A549 (cell line): ENCODE results near the gene GMDS. TPM values are rescaled to one million over a fixed set of nuclear protein-coding genes. Genes with fewer than 3 reads are reported as not detected.

ENCODE experiments used
- ATAC-seq, 2 experiments: fragments of 200-7000 bp in 1 of 2; fragments of >200 bp in 1 of 2; cut with Nextera tagmentation in 1 of 2; cut with Tn5 transposase in 1 of 2; 3 replicates each; pipeline versions ENCODE4 v1.8.0 to v1.9.1; 2018 to 2020; ENCODE audit warnings: mild to moderate bottlenecking in 1 of 2, moderate library complexity in 1 of 2
- CTCF ChIA-PET: fragments of 300-600 bp; sonication (Branson Sonifier 250); formaldehyde crosslinking; extraction: SDS; loops from one replicate; lab custom pipeline; 2021; ENCODE audit warnings: antibody characterized with exemption, inconsistent platforms; lab: Yijun Ruan, JAX
- POLR2A ChIA-PET: fragments of 350-600 bp; formaldehyde crosslinking; extraction: SDS; loops from one replicate; lab custom pipeline; 2021; ENCODE audit warnings: antibody characterized with exemption, inconsistent platforms; lab: Yijun Ruan, JAX
- DNase-seq, 2 experiments: peaks; one replicate each; pipeline versions ENCODE4 v3.0.0 to v3.0.0-alpha.2; 2011 to 2016; ENCODE audit warnings: low read depth in 1 of 2, low spot score in 1 of 2
- FAIRE-seq: peaks from 2 replicates; lab custom pipeline; 2011; peaks lifted over from hg19 to GRCh38; lab: Jason Lieb, UNC
- H3K27ac ChIP-seq, 2 experiments: fragments of >200 bp; sonication (Bioruptor Twin); formaldehyde crosslinking; 3 replicates each; pipeline ENCODE4 v1.5.1; 2016 to 2017
- H3K4me1 ChIP-seq: fragments of >200 bp; sonication (Bioruptor Twin); formaldehyde crosslinking; 3 replicates; pipeline ENCODE4 v1.6.1; 2016
- H3K4me2 ChIP-seq: fragments of >200 bp; sonication (Bioruptor Twin); formaldehyde crosslinking; 3 replicates; pipeline ENCODE4 v1.6.1; 2016
- H3K4me3 ChIP-seq: fragments of >200 bp; sonication (Bioruptor Twin); formaldehyde crosslinking; 3 replicates; pipeline ENCODE4 v1.5.1; 2016
- H3K9me3 ChIP-seq: fragments of >200 bp; sonication (Bioruptor Twin); formaldehyde crosslinking; 3 replicates; pipeline ENCODE4 v1.6.1; 2016
- ATOH8 ChIP-seq: fragments of 250-450 bp; sonication (Bioruptor Pico); IDR thresholded peaks from 2 replicates; pipeline ENCODE4 v1.5.0; 2020; ENCODE audit warnings: low read depth, mild to moderate bottlenecking, moderate library complexity
- CBX8 ChIP-seq: fragments of 200-600 bp; sonication (generic); IDR thresholded peaks from 2 replicates; pipeline ENCODE4 v1.6.1; 2016
- CEBPB ChIP-seq, 2 experiments: fragments of >200 bp in 1 of 2; sonication (Bioruptor Twin) in 1 of 2; formaldehyde crosslinking in 1 of 2; IDR thresholded peaks; 2 replicates each; pipeline ENCODE4 v1.6.1; 2012 to 2016
- CHD2 ChIP-seq: fragments of 150-350 bp; IDR thresholded peaks from 2 replicates; pipeline ENCODE4 v1.6.1; 2014; ENCODE audit warnings: low read length; ENCODE audit not compliant: partially characterized antibody
- E2F6 ChIP-seq: IDR thresholded peaks from 2 replicates; pipeline ENCODE4 v1.6.1; 2012; ENCODE audit warnings: low read depth, borderline replicate concordance
- EP300 ChIP-seq, 2 experiments: fragments of >200 bp; sonication (Bioruptor Twin); formaldehyde crosslinking; IDR thresholded peaks; 2 replicates in 1 of 2; 3 replicates in 1 of 2; pipeline ENCODE4 v1.6.1; 2016 to 2017
- FOSL2 ChIP-seq, 2 experiments: fragments of 450-650 bp in 1 of 2; fragments of >200 bp in 1 of 2; sonication (Bioruptor Twin) in 1 of 2; formaldehyde crosslinking; IDR thresholded peaks; 2 replicates each; pipeline versions ENCODE4 v1.5.0 to v1.6.1; 2016 to 2020; ENCODE audit warnings: mild to moderate bottlenecking in 1 of 2, moderate library complexity in 1 of 2
- GATA3 ChIP-seq: IDR thresholded peaks from 2 replicates; pipeline ENCODE4 v1.6.1; 2012; ENCODE audit warnings: borderline replicate concordance
- HEYL ChIP-seq: fragments of 250-450 bp; sonication (Bioruptor Pico); IDR thresholded peaks from 2 replicates; pipeline ENCODE4 v1.8.0; 2021; ENCODE audit warnings: mild to moderate bottlenecking, moderate library complexity
- HOXB5 ChIP-seq: fragments of 250-450 bp; sonication (Bioruptor Pico); IDR thresholded peaks from 2 replicates; pipeline ENCODE4 v1.5.0; 2020; ENCODE audit warnings: mild to moderate bottlenecking, moderate library complexity
- JUN ChIP-seq, 2 experiments: fragments of >200 bp; sonication (Bioruptor Twin); formaldehyde crosslinking; IDR thresholded peaks; 2 replicates in 1 of 2; 3 replicates in 1 of 2; pipeline ENCODE4 v1.6.1; 2016 to 2017
- JUNB ChIP-seq: fragments of >200 bp; sonication (Bioruptor Twin); formaldehyde crosslinking; IDR thresholded peaks from 2 replicates; pipeline ENCODE4 v1.6.1; 2016
- KDM5A ChIP-seq: fragments of 200-600 bp; sonication (generic); IDR thresholded peaks from 2 replicates; pipeline ENCODE4 v1.6.1; 2016; ENCODE audit warnings: antibody characterized with exemption, mild to moderate bottlenecking
- MAFK ChIP-seq: fragments of 450-650 bp; IDR thresholded peaks from 2 replicates; pipeline ENCODE4 v1.6.1; 2014; ENCODE audit not compliant: partially characterized antibody
- MYC ChIP-seq: IDR thresholded peaks from 2 replicates; pipeline ENCODE4 v1.6.1; 2012; ENCODE audit warnings: mild to moderate bottlenecking, inconsistent platforms, low read length, improper control_type of control experiment, borderline replicate concordance
- NR3C1 ChIP-seq: fragments of >200 bp; sonication (Bioruptor Twin); formaldehyde crosslinking; IDR thresholded peaks from 3 replicates; pipeline ENCODE4 v1.6.1; 2017
- RAD21 ChIP-seq, 2 experiments: fragments of >200 bp in 1 of 2; sonication (Bioruptor Twin) in 1 of 2; formaldehyde crosslinking in 1 of 2; IDR thresholded peaks in 1 of 2; conservative IDR thresholded peaks in 1 of 2; 2 replicates in 1 of 2; 3 replicates in 1 of 2; pipeline ENCODE4 v1.6.1; 2012 to 2018; ENCODE audit warnings: inconsistent platforms in 1 of 2
- RARB ChIP-seq: fragments of 250-450 bp; sonication (Bioruptor Pico); IDR thresholded peaks from 2 replicates; pipeline ENCODE4 v1.8.0; 2021; ENCODE audit warnings: mild to moderate bottlenecking, moderate library complexity
- RCOR1 ChIP-seq: fragments of 150-350 bp; IDR thresholded peaks from 2 replicates; pipeline ENCODE4 v1.6.1; 2014; ENCODE audit warnings: antibody characterized with exemption, low read length, low read depth
- RFX5 ChIP-seq: fragments of 450-650 bp; IDR thresholded peaks from 2 replicates; pipeline ENCODE4 v1.7.1; 2014; ENCODE audit warnings: antibody characterized with exemption, mild to moderate bottlenecking, moderate library complexity
- SMC3 ChIP-seq: fragments of >200 bp; sonication (Bioruptor Twin); formaldehyde crosslinking; IDR thresholded peaks from 3 replicates; pipeline ENCODE4 v1.6.1; 2018; ENCODE audit warnings: inconsistent platforms
- ZC3H11A ChIP-seq: fragments of 450-650 bp; IDR thresholded peaks from 2 replicates; pipeline ENCODE4 v1.6.1; 2014; ENCODE audit warnings: antibody characterized with exemption, mild to moderate bottlenecking
- ZNF302 ChIP-seq: fragments of 250-450 bp; sonication (Bioruptor Pico); IDR thresholded peaks from 2 replicates; pipeline ENCODE4 v1.9.0; 2021; ENCODE audit warnings: inconsistent platforms, mild to moderate bottlenecking, moderate library complexity
- WGBS: methylation state at CpG from one replicate; pipeline ENCODE4 v1.1.6; 2017; ENCODE audit errors: missing lambda C conversion rate; 5-methylcytosine and 5-hydroxymethylcytosine counted together
- polyA plus RNA-seq, 4 experiments: library from polyadenylated mRNA; depleted of rRNA in 3 of 4; stranded (reverse); fragments of >200 nt; fragmentation: RNase III in 1 of 4; extraction: RNeasy Plus Mini Kit Qiagen cat#74134 plus additional on column Dnase treatment in 1 of 4; gene quantifications; 2 replicates in 3 of 4; 3 replicates in 1 of 4; pipeline ENCODE4 v1.2.3, GENCODE V29; 2011 to 2017
- TF ChIP-seq, protein P1 (sequence below): fragments of 200-600 bp; sonication (generic); IDR thresholded peaks from 2 replicates; pipeline ENCODE4 v1.6.1; 2016; ENCODE audit warnings: antibody characterized with exemption, mild to moderate bottlenecking, moderate library complexity
- TF ChIP-seq, protein P2 (sequence below): fragments of >200 bp; sonication (Bioruptor Twin); formaldehyde crosslinking; IDR thresholded peaks from 2 replicates; pipeline ENCODE4 v1.6.1; 2016
- TF ChIP-seq, protein P3 (sequence below): IDR thresholded peaks from 2 replicates; pipeline ENCODE4 v1.6.1; 2012

The GMDS gene
- polyA plus RNA-seq, 2 of the 4 experiments (the other 2 are of a cell fraction): 9.9 to 12.4 TPM

DNA sequence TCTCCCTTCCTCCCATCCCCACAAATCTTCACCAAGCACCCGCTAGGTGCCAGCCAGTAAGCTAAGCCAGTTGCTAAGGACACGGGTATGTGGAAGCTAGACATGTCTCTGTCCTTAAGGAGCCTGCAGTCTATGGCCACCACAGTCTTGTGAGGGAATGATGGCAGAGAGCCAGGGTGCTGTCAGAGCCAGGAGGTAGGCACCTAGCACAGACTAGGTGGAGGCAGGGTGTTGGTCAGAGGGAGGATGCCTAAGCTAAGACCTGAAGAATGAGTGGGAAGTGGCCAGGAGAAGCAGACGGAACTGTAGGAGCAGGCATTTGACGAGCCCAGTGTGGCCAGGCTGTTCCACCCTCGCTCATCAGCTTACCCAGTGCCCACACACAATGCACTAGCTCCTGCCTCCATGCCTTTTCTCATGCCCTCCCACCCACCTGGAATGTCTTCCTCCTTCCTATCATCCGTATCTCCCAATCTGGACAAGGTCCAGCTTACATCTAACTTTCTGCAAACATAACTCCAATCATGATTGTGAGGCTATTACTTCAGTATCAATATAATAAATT is 510.1 kb downstream of the GMDS start:
- no peak for TF ChIP-seq SMC3
- no peak for TF ChIP-seq RCOR1
- no peak for TF ChIP-seq ZC3H11A
- TF ChIP-seq, protein P1, sequence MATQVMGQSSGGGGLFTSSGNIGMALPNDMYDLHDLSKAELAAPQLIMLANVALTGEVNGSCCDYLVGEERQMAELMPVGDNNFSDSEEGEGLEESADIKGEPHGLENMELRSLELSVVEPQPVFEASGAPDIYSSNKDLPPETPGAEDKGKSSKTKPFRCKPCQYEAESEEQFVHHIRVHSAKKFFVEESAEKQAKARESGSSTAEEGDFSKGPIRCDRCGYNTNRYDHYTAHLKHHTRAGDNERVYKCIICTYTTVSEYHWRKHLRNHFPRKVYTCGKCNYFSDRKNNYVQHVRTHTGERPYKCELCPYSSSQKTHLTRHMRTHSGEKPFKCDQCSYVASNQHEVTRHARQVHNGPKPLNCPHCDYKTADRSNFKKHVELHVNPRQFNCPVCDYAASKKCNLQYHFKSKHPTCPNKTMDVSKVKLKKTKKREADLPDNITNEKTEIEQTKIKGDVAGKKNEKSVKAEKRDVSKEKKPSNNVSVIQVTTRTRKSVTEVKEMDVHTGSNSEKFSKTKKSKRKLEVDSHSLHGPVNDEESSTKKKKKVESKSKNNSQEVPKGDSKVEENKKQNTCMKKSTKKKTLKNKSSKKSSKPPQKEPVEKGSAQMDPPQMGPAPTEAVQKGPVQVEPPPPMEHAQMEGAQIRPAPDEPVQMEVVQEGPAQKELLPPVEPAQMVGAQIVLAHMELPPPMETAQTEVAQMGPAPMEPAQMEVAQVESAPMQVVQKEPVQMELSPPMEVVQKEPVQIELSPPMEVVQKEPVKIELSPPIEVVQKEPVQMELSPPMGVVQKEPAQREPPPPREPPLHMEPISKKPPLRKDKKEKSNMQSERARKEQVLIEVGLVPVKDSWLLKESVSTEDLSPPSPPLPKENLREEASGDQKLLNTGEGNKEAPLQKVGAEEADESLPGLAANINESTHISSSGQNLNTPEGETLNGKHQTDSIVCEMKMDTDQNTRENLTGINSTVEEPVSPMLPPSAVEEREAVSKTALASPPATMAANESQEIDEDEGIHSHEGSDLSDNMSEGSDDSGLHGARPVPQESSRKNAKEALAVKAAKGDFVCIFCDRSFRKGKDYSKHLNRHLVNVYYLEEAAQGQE: no peak
- TF ChIP-seq MAFK: no peak
- no peak for TF ChIP-seq CEBPB (IDR thresholded peaks at IDR 0.05)
- no peak for TF ChIP-seq RFX5
- no peak for TF ChIP-seq MYC
- TF ChIP-seq NR3C1: no peak
- TF ChIP-seq EP300 (IDR thresholded peaks at IDR 0.05): no peak
- TF ChIP-seq JUN (IDR thresholded peaks at IDR 0.05): no peak
- no peak for TF ChIP-seq HOXB5
- TF ChIP-seq ATOH8 (CRISPR knock-in tag): no peak
- TF ChIP-seq CBX8: no peak
- TF ChIP-seq, protein P2, sequence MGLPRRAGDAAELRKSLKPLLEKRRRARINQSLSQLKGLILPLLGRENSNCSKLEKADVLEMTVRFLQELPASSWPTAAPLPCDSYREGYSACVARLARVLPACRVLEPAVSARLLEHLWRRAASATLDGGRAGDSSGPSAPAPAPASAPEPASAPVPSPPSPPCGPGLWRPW: no peak
- no peak for TF ChIP-seq JUNB
- TF ChIP-seq RAD21 (conservative IDR thresholded peaks at IDR 0.05 in 1 of 2, IDR thresholded peaks at IDR 0.05 in 1 of 2): no peak
- TF ChIP-seq, protein P3, sequence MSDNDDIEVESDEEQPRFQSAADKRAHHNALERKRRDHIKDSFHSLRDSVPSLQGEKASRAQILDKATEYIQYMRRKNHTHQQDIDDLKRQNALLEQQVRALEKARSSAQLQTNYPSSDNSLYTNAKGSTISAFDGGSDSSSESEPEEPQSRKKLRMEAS: no peak
- no peak for TF ChIP-seq ZNF302 (CRISPR knock-in tag)
- no peak for TF ChIP-seq KDM5A
- no peaks in the 10 kb centered on the region for H3K9me3 ChIP-seq
- FAIRE-seq (no peak), DNase-seq (no peak), ATAC-seq (no peak)
- POLR2A ChIA-PET: no interaction called here
- no peak overlapping the region for H3K4me3 ChIP-seq
- WGBS: 69% methylated on average over 6 of the region's 6 CpGs
- CTCF ChIA-PET: interaction anchor here (1.0 kb wide), 1 partner anchor 209 kb away, joined by 3 read pairs; no protein-coding TSS in a partner anchor
- H3K4me2 ChIP-seq: no peak overlapping the region
- no peaks in the 10 kb centered on the region for H3K4me1 ChIP-seq
- no peak overlapping the region for H3K27ac ChIP-seq

GRCh38 chr6:1730882-1731281 is 514.5 kb downstream of the GMDS start:
- Histone ChIP-seq H3K9me3 (no peaks in the 10 kb centered on the region), H3K27ac (no peak overlapping the region), H3K4me3 (no peak overlapping the region), H3K4me2 (no peak overlapping the region), H3K4me1 (no peaks in the 10 kb centered on the region)
- ATAC-seq (no peak), FAIRE-seq (no peak), DNase-seq (no peak)
- CTCF ChIA-PET: interaction anchor here (1.0 kb wide), 1 partner anchor 36 kb away, joined by 4 read pairs; no protein-coding TSS in a partner anchor
- 44% methylated on average over 3 of the region's 3 CpGs for WGBS
- POLR2A ChIA-PET: no interaction called here
- TF ChIP-seq, protein P2: no peak
- TF ChIP-seq CBX8 (no peak), RARB (no peak), JUNB (no peak), E2F6 (no peak), GATA3 (no peak), HEYL (CRISPR knock-in tag) (no peak), NR3C1 (no peak), CHD2 (no peak), MAFK (no peak), FOSL2 (IDR thresholded peaks at IDR 0.05) (no peak), FOSL2 (CRISPR knock-in tag; IDR thresholded peaks at IDR 0.05) (no peak), ZC3H11A (no peak)
